Glutamatergic neuron (in vitro differentiated cells): ENCODE measurements around the gene CNNM1. TPM values are rescaled to one million over a fixed set of nuclear protein-coding genes. Genes with fewer than 3 reads are reported as not detected.

Source experiments
- DNase-seq: peaks from one replicate; pipeline ENCODE4 v3.0.0; 2022
- H3K27ac Mint-ChIP-seq: one replicate; pipeline ENCODE4 v1.8.0; 2020; ENCODE audit warnings: mild to moderate bottlenecking, mixed read lengths, inconsistent platforms; ENCODE audit not compliant: unreplicated experiment
- H3K27me3 Mint-ChIP-seq: one replicate; pipeline ENCODE4 v1.8.0; 2020; ENCODE audit warnings: mild to moderate bottlenecking, moderate library complexity, mixed read lengths, inconsistent platforms; ENCODE audit not compliant: unreplicated experiment
- H3K36me3 Mint-ChIP-seq: one replicate; pipeline ENCODE4 v1.8.0; 2020; ENCODE audit warnings: mild to moderate bottlenecking, mixed read lengths, inconsistent platforms; ENCODE audit not compliant: unreplicated experiment
- H3K4me1 Mint-ChIP-seq: one replicate; pipeline ENCODE4 v1.8.0; 2020; ENCODE audit warnings: mild to moderate bottlenecking, low read depth, mixed read lengths, inconsistent platforms; ENCODE audit not compliant: unreplicated experiment
- H3K4me3 Mint-ChIP-seq: one replicate; pipeline ENCODE4 v1.8.0; 2020; ENCODE audit warnings: mild to moderate bottlenecking, mixed read lengths, inconsistent platforms; ENCODE audit not compliant: unreplicated experiment
- H3K9me3 Mint-ChIP-seq: one replicate; pipeline ENCODE4 v1.8.0; 2020; ENCODE audit warnings: mild to moderate bottlenecking, moderate library complexity, mixed read lengths, inconsistent platforms; ENCODE audit not compliant: unreplicated experiment
- CTCF ChIP-seq: fragments of 200-600 bp; sonication (generic); IDR thresholded peaks from one replicate; pipeline ENCODE4 v1.5.0; 2021; ENCODE audit not compliant: partially characterized antibody, unreplicated experiment
- long read RNA-seq: library from polyadenylated mRNA; unstranded; transcript quantifications from one replicate; pipeline ENCODE4 v2.0.0, GENCODE V29; 2020; ENCODE audit not compliant: unreplicated experiment
- total RNA-seq: library from RNA; stranded (reverse); fragmentation: NEBNext Ultra II Directional; extraction: Animal tissue kit (Norgen Biotek cat#: 25700); gene quantifications from one replicate; pipeline ENCODE4 v1.2.1, GENCODE V29; 2021; ENCODE audit not compliant: unreplicated experiment

Gene CNNM1
- 0.10 TPM for total RNA-seq
- long read RNA-seq: 0 reads

- H3K4me3 Mint-ChIP-seq: peak within 1 kb of the TSS; percentile 80
- no peaks in the 10 kb centered on the region for H3K4me1 Mint-ChIP-seq
- no peak within 1 kb of the TSS for H3K27ac Mint-ChIP-seq
- TF ChIP-seq CTCF: no peak
- peaks cover 4% of the 10 kb centered on the region for H3K36me3 Mint-ChIP-seq
- peaks cover 21% of the 10 kb centered on the region for H3K27me3 Mint-ChIP-seq
- peaks cover 7% of the 10 kb centered on the region for H3K9me3 Mint-ChIP-seq
- DNase-seq: peak; percentile 71
These were observed at the start of gene CNNM1 for GRCh38 chr10:99329304-99329553. Gene CNNM1, plus strand, starts transcription at chr10:99329356. Its CDS starts 32 bp downstream, at chr10:99329388.

GRCh38 chr10:99279626-99280111 lies 49.5 kb upstream of the CNNM1 start:
- no peak overlapping the region for H3K4me3 Mint-ChIP-seq

GRCh38 chr10:99280472-99280871 lies 48.7 kb upstream of the CNNM1 start:
- H3K27me3 Mint-ChIP-seq: no peaks in the 10 kb centered on the region
- no peak overlapping the region for H3K4me3 Mint-ChIP-seq
- no peaks in the 10 kb centered on the region for H3K9me3 Mint-ChIP-seq
- DNase-seq: no peak
- no peaks in the 10 kb centered on the region for H3K36me3 Mint-ChIP-seq
- H3K27ac Mint-ChIP-seq: no peak overlapping the region
- no peak for TF ChIP-seq CTCF
- no peaks in the 10 kb centered on the region for H3K4me1 Mint-ChIP-seq

More at GRCh38 chr10:99279626-99280111, 49.5 kb upstream of the CNNM1 start:
- DNase-seq: no peak
- no peaks in the 10 kb centered on the region for H3K36me3 Mint-ChIP-seq
- H3K27me3 Mint-ChIP-seq: no peaks in the 10 kb centered on the region
- no peaks in the 10 kb centered on the region for H3K9me3 Mint-ChIP-seq
- no peak for TF ChIP-seq CTCF
- H3K4me1 Mint-ChIP-seq: no peaks in the 10 kb centered on the region
- H3K27ac Mint-ChIP-seq: no peak overlapping the region

- Mint-ChIP-seq H3K4me3 (no peak overlapping the region), H3K36me3 (no peaks in the 10 kb centered on the region), H3K27me3 (no peaks in the 10 kb centered on the region)
These were observed 43.3 kb upstream of the CNNM1 start for GRCh38 chr10:99285881-99286280.

GRCh38 chr10:99290306-99290705 lies 38.9 kb upstream of the CNNM1 start:
- Mint-ChIP-seq H3K4me3 (no peak overlapping the region), H3K27me3 (no peaks in the 10 kb centered on the region)

More at GRCh38 chr10:99285881-99286280, 43.3 kb upstream of the CNNM1 start:
- Mint-ChIP-seq H3K9me3 (no peaks in the 10 kb centered on the region), H3K4me1 (no peaks in the 10 kb centered on the region), H3K27ac (no peak overlapping the region)
- no peak for TF ChIP-seq CTCF
- DNase-seq: no peak

More at GRCh38 chr10:99290306-99290705, 38.9 kb upstream of the CNNM1 start:
- Mint-ChIP-seq H3K4me1 (no peaks in the 10 kb centered on the region), H3K27ac (no peak overlapping the region), H3K36me3 (no peaks in the 10 kb centered on the region), H3K9me3 (no peaks in the 10 kb centered on the region)
- no peak for DNase-seq
- no peak for TF ChIP-seq CTCF
